K562 (cell line): ENCODE results near the gene GPATCH4. TPM values are rescaled to one million over a fixed set of nuclear protein-coding genes. Genes with fewer than 3 reads are reported as not detected.

Experiments
- ATAC-seq: fragments of 200-7000 bp; cut with Tn5 transposase; 3 replicates; pipeline ENCODE4 v1.9.1; 2020; ENCODE audit warnings: moderate library complexity
- BruUV-seq: library from RNA; stranded (reverse); fragments of 400-500 nt; replicated peaks from 2 replicates; lab custom pipeline; 2021; lab: Mats Ljungman, UMichigan
- CTCF ChIA-PET: fragments of 300-600 bp; formaldehyde crosslinking; extraction: SDS; loops from one replicate; lab custom pipeline; 2021; ENCODE audit warnings: low intra/inter-chr PET ratio; lab: Yijun Ruan, JAX
- POLR2A ChIA-PET: fragments of 300-600, 350-650 bp; sonication (Branson Sonifier 250); formaldehyde crosslinking; extraction: SDS; loops from one replicate; lab custom pipeline; 2021; ENCODE audit warnings: antibody characterized with exemption, inconsistent platforms; lab: Yijun Ruan, JAX
- DNase-seq, 4 experiments: peaks; one replicate each; pipeline versions ENCODE4 v3.0.0 to v3.0.0-alpha.2; 2011 to 2018; ENCODE audit warnings: low spot score in 3 of 4, mixed read lengths in 3 of 4; ENCODE audit errors: extremely low read depth in 1 of 4
- FAIRE-seq: peaks from 2 replicates; lab custom pipeline; 2011; peaks lifted over from hg19 to GRCh38; lab: Jason Lieb, UNC
- H2AFZ ChIP-seq: 2 replicates; pipeline ENCODE4 v1.6.0; 2011; ENCODE audit warnings: low read depth, low read length, control low read depth, inconsistent platforms
- H3K27ac ChIP-seq: fragments of 200-600 bp; 3 replicates; pipeline ENCODE4 v1.8.0; 2011; ENCODE audit warnings: low read depth, mild to moderate bottlenecking, control low read depth, inconsistent platforms, low read length, moderate library complexity, mixed read lengths; ENCODE audit errors: extremely low read depth
- H3K27me3 ChIP-seq, 2 experiments: fragments of 300-600 bp in 1 of 2; 2 replicates in 1 of 2; 3 replicates in 1 of 2; pipeline versions ENCODE4 v1.6.0 to v1.8.0; 2011; ENCODE audit warnings: inconsistent platforms in 2 of 2, low read length in 2 of 2, mild to moderate bottlenecking in 1 of 2, mixed read lengths in 1 of 2, moderate library complexity in 1 of 2; ENCODE audit not compliant: control insufficient read depth in 2 of 2, insufficient read depth in 2 of 2
- H3K36me3 ChIP-seq: fragments of 300-600 bp; 3 replicates; pipeline ENCODE4 v1.8.0; 2011; ENCODE audit warnings: mild to moderate bottlenecking, low read length, inconsistent platforms; ENCODE audit not compliant: control insufficient read depth, insufficient read depth
- H3K4me1 ChIP-seq, 2 experiments: fragments of 200-600 bp in 1 of 2; replicated peaks in 1 of 2; 2 replicates in 1 of 2; 3 replicates in 1 of 2; pipeline versions ENCODE4 v1.5.1 to v1.8.0; 2011; ENCODE audit warnings: inconsistent platforms in 2 of 2, low read length in 2 of 2, mild to moderate bottlenecking in 1 of 2, mixed read lengths in 1 of 2, moderate library complexity in 1 of 2; ENCODE audit not compliant: control insufficient read depth in 2 of 2, insufficient read depth in 2 of 2
- H3K4me2 ChIP-seq: 2 replicates; pipeline ENCODE4 v1.6.1; 2011; ENCODE audit warnings: low read length, control low read depth, inconsistent platforms, mixed read lengths; ENCODE audit not compliant: insufficient read depth
- H3K4me3 ChIP-seq: fragments of 200-600 bp; sonication (generic), shearing (Covaris generic); 2 replicates; pipeline ENCODE4 v1.5.1; 2016; ENCODE audit warnings: control low read depth, inconsistent platforms
- H3K79me2 ChIP-seq: fragments of 200-600 bp; 3 replicates; pipeline ENCODE4 v1.8.0; 2011; ENCODE audit warnings: low read length, inconsistent platforms; ENCODE audit not compliant: control insufficient read depth, insufficient read depth
- H3K9ac ChIP-seq, 2 experiments: 2 replicates each; pipeline versions ENCODE4 v1.6.0 to v1.6.1; 2011; ENCODE audit warnings: low read depth in 2 of 2, low read length in 2 of 2, control low read depth in 1 of 2, inconsistent platforms in 1 of 2, mild to moderate bottlenecking in 1 of 2, mixed read lengths in 1 of 2; ENCODE audit not compliant: insufficient read depth in 1 of 2
- H3K9me1 ChIP-seq: one replicate; pipeline ENCODE4 v1.6.0; 2011; ENCODE audit warnings: inconsistent platforms, mild to moderate bottlenecking, low read length, moderate library complexity; ENCODE audit not compliant: control insufficient read depth, insufficient read depth
- H3K9me3 ChIP-seq: replicated peaks from 2 replicates; pipeline ENCODE4 v1.5.1; 2011; ENCODE audit warnings: low read depth, low read length, inconsistent platforms; ENCODE audit not compliant: control insufficient read depth, insufficient read depth
- H4K20me1 ChIP-seq: replicated peaks from 2 replicates; pipeline ENCODE4 v1.6.1; 2011; ENCODE audit warnings: low read length, inconsistent platforms, mixed read lengths; ENCODE audit not compliant: control insufficient read depth, insufficient read depth
- HDAC2 ChIP-seq: fragments of 450-650 bp; IDR thresholded peaks from 2 replicates; pipeline ENCODE4 v1.6.1; 2016; ENCODE audit warnings: mild to moderate bottlenecking
- TEAD2 ChIP-seq: fragments of 450-650 bp; IDR thresholded peaks from 2 replicates; pipeline ENCODE4 v1.6.1; 2016; ENCODE audit warnings: missing genetic modification characterization, control low read depth, missing compliant biosample characterization
- ZNF121 ChIP-seq: sonication (generic); formaldehyde crosslinking; conservative IDR thresholded peaks from 2 replicates; pipeline ENCODE4 v1.8.0; 2022; ENCODE audit warnings: missing genetic modification reagents
- WGBS: fragments of 100-300 bp; shearing (Covaris generic); methylation state at CpG from one replicate; pipeline ENCODE4 v1.1.6; 2016; ENCODE audit warnings: low coverage, mixed read lengths; ENCODE audit not compliant: insufficient coverage; ENCODE audit errors: missing lambda C conversion rate; 5-methylcytosine and 5-hydroxymethylcytosine counted together
- in situ Hi-C: fragments of 300-500 bp; cut with MboI; formaldehyde crosslinking; loops from 4 replicates; pipeline ENCODE4 v1.15.0; 2018; ENCODE audit warnings: inconsistent platforms, mixed read lengths
- intact Hi-C: fragments of 100-400 bp; cut with micrococcal nuclease; formaldehyde crosslinking; loops from 2 replicates; pipeline ENCODE4 v1.14.2; 2022
- polyA plus RNA-seq, 8 experiments: library from polyadenylated mRNA; depleted of rRNA in 4 of 8; stranded (reverse) in 5 of 8; unstranded in 3 of 8; fragments of >200 nt; fragmentation: Nextera tagmentation in 2 of 8; fragmentation: Illumina TruSeq in 1 of 8; extraction: Ambion mirVana in 2 of 8; extraction: Trizol in 1 of 8; gene quantifications; 2 replicates each; pipeline versions ENCODE4 v1.2.1 to v1.2.3, GENCODE V29; 2011 to 2014; ENCODE audit warnings: inconsistent platforms in 1 of 8, missing spikeins in 1 of 8
- total RNA-seq, 7 experiments: library from RNA; depleted of rRNA in 6 of 7; stranded (reverse); fragments of >200 nt in 6 of 7; fragmentation: Illumina TruSeq in 2 of 7; extraction: Trizol in 2 of 7; gene quantifications; 2 replicates each; pipeline versions ENCODE4 v1.2.1 to v1.2.3, GENCODE V29; 2011 to 2021; ENCODE audit warnings: low replicate concordance in 1 of 7

GPATCH4 gene
- total and polyA plus RNA-seq, 9 of the 15 experiments (the other 6 are each of a cell fraction or from before 2014, with no cell fraction given) = 43.7 to 105 (median 76.5) TPM

DNA sequence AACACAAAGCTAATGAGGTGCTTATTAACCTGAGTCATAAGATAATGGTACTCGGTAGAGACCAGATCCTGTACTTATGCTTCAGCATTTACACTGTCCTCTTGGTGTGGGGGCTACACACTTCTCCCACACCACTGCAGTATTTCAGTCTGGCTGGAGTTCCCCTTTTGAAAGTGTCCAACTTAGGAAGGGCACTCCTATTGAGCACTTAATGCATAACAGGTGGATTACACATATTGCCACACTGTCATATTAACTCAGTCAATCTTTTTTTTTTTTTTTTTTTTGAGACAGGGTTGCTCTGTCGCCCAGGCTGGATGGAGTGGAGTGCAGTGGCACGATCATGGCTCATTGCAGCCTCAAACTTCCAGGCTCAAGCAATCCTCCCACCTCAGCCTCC lies 1.5 kb downstream of the GPATCH4 start (continued):
- no peak for TF ChIP-seq TEAD2 (tag)

DNA sequence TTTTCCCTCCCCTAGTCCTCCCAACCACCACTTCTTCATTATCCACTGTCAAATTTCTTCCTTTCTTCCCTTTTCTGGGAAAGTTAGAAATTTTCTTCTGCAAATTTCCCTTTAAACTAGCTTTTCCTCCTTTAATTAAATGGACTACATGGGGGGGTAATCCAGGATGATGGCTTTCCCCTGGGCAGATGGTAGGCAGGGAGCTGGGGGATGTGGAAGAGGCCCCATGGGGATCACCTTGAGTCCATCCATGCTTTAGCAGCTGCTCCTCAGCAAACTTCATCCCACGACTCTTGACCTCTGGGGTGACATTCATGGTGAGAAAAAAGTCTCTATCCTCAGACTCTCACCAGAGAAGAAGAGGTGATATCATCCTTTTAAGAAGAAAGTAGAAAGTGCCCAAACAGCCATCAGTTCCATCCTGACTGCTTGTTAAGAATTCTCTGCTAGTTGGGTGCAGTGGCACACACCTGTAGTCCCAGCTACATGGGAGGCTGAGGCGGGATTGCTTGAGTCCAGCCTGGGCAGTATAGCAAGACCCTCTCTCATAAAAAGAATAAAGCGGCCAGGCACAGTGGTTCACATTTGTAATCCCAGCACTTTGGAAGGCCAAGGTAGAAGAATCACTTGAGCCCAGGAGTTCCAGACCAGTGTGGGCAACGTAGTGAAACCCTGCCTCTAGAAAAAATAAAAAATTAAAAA lies 2.4 kb downstream of the GPATCH4 start:
- BruUV-seq = no TSS peak
- FAIRE-seq = no peak
- no peaks in the 10 kb centered on the region for H3K27me3 ChIP-seq
- ATAC-seq = no peak
- peaks cover 60% of the 10 kb centered on the region for H3K36me3 ChIP-seq
- no peaks in the 10 kb centered on the region for H3K9me3 ChIP-seq
- H3K79me2 ChIP-seq = peaks cover 46% of the 10 kb centered on the region
- ChIA-PET CTCF (no interaction called here), POLR2A (interaction anchor here (1.0 to 3.2 kb wide), 4 partner anchors 8 to 67 kb away, joined by 3 to 16 read pairs (median 4); partner anchors contain the start of gene NAXE)
- H3K9ac ChIP-seq = no peak overlapping the region; a peak in 1 of 4 replicates
- no peak overlapping the region for H3K4me3 ChIP-seq
- H3K4me2 ChIP-seq = no peak overlapping the region
- peaks cover 12% of the 10 kb centered on the region in 2 experiments; a peak in 4 of 5 replicates for H3K4me1 ChIP-seq
- H3K9me1 ChIP-seq = no peaks in the 10 kb centered on the region
- WGBS = 86% methylated on average over 4 of the region's 4 CpGs
- in situ Hi-C loops = no loop called here
- H2AFZ ChIP-seq = no peak overlapping the region
- DNase-seq = no peak
- TF ChIP-seq HDAC2 = no peak
- peak; percentile 64 for TF ChIP-seq ZNF121
- H4K20me1 ChIP-seq = no peaks in the 10 kb centered on the region
- H3K27ac ChIP-seq = no peak overlapping the region
- intact Hi-C loops = no loop called here
